Prostate gland (tissue), 2 donors: ENCODE measurements around the gene HIGD1A.

Experiments
- CTCF ChIP-seq, 4 experiments: fragments of 200-600 bp in 2 of 4; fragments of 450-650 bp in 2 of 4; sonication (generic) in 2 of 4; IDR thresholded peaks; 1 replicate in 3 of 4; 2 replicates in 1 of 4; pipeline ENCODE4 v1.5.1; 2016 to 2019; ENCODE audit warnings: antibody characterized with exemption in 4 of 4, mild to moderate bottlenecking in 2 of 4, moderate library complexity in 2 of 4
- POLR2A ChIP-seq: fragments of 450-650 bp; IDR thresholded peaks from one replicate; pipeline ENCODE4 v1.6.1; 2016; ENCODE audit warnings: antibody characterized with exemption, mild to moderate bottlenecking
- POLR2AphosphoS5 ChIP-seq: sonication (generic); formaldehyde crosslinking; IDR thresholded peaks from one replicate; pipeline ENCODE4 v1.6.1; 2017; ENCODE audit warnings: antibody characterized with exemption

DNA sequence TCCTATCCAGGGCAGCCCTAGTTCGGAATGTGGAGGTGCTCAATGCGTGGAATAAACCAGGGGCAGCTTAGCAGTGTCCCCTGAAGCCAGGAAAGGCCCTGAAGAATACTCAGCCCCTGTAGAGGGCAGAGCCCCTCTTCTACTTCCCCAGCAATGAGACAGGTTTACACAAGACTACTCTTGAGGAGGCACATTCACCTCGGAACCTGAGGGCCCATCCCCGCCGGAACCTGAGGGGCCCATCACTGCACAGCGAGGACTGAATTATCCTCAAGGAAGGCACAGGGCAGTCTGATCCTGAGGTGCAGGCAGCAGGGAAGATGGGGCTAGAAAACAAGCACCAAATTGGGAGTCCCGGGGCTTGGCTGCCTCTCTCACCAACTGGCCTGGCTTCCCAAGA is 53.5 kb downstream of the HIGD1A start:
- TF ChIP-seq CTCF (IDR thresholded peaks at IDR 0.05) (no peak), POLR2A (no peak), POLR2AphosphoS5 (no peak)
